HepG2 (cell line): Measurements from ENCODE around the gene LOXL3. TPM values are rescaled to one million over a fixed set of nuclear protein-coding genes. Genes with fewer than 3 reads are reported as not detected.

Experiments used
- ATAC-seq: fragments of 200-7000 bp; cut with Tn5 transposase; 3 replicates; pipeline ENCODE4 v1.9.1; 2020; ENCODE audit warnings: mild to moderate bottlenecking, moderate library complexity
- BruUV-seq: library from RNA; stranded (reverse); fragments of 400-500 nt; replicated peaks from 2 replicates; lab custom pipeline; 2021; lab: Mats Ljungman, UMichigan
- CTCF ChIA-PET: fragments of 300-600 bp; formaldehyde crosslinking; extraction: SDS; loops from one replicate; lab custom pipeline; 2021; ENCODE audit warnings: low total read pairs, inconsistent platforms, low intra/inter-chr PET ratio; lab: Yijun Ruan, JAX
- POLR2A ChIA-PET: fragments of 350-600 bp; sonication (Branson Sonifier 250); formaldehyde crosslinking; loops from one replicate; lab custom pipeline; 2020; ENCODE audit warnings: antibody characterized with exemption, inconsistent platforms; lab: Yijun Ruan, JAX
- DNase-seq: peaks from one replicate; pipeline ENCODE4 v3.0.0-alpha.2; 2015; ENCODE audit warnings: low spot score
- FAIRE-seq: peaks from 3 replicates; lab custom pipeline; 2011; peaks lifted over from hg19 to GRCh38; lab: Jason Lieb, UNC
- H2AFZ ChIP-seq: one replicate; pipeline ENCODE4 v1.6.1; 2011; ENCODE audit warnings: low read length, inconsistent platforms
- H3K27ac ChIP-seq: fragments of 300-600 bp; 3 replicates; pipeline ENCODE4 v1.8.0; 2011; ENCODE audit warnings: mixed run types, mild to moderate bottlenecking, mixed read lengths, low read length, inconsistent platforms; ENCODE audit not compliant: insufficient read depth; ENCODE audit errors: extremely low read length
- H3K27me3 ChIP-seq, 2 experiments: fragments of 200-600 bp in 1 of 2; 2 replicates in 1 of 2; 3 replicates in 1 of 2; pipeline versions ENCODE4 v1.6.0 to v1.8.0; 2011; ENCODE audit warnings: low read length in 2 of 2, mild to moderate bottlenecking in 2 of 2, moderate library complexity in 2 of 2, inconsistent platforms in 1 of 2; ENCODE audit not compliant: insufficient read depth in 2 of 2, control insufficient read depth in 1 of 2
- H3K36me3 ChIP-seq, 2 experiments: fragments of 200-600 bp in 1 of 2; replicated peaks in 1 of 2; 2 replicates in 1 of 2; 3 replicates in 1 of 2; pipeline versions ENCODE4 v1.5.1 to v1.8.0; 2011; ENCODE audit warnings: low read length in 2 of 2, inconsistent platforms in 1 of 2; ENCODE audit not compliant: insufficient read depth in 2 of 2, control insufficient read depth in 1 of 2
- H3K4me1 ChIP-seq: 2 replicates; pipeline ENCODE4 v1.5.1; 2012; ENCODE audit warnings: low read length, inconsistent platforms; ENCODE audit not compliant: insufficient read depth
- H3K4me2 ChIP-seq: 2 replicates; pipeline ENCODE4 v1.6.0; 2011; ENCODE audit warnings: low read depth, low read length, inconsistent platforms
- H3K4me3 ChIP-seq, 3 experiments: fragments of 200-600 bp in 1 of 3; sonication (generic), shearing (Covaris generic) in 1 of 3; replicated peaks in 1 of 3; 2 replicates each; pipeline ENCODE4 v1.5.1; 2011 to 2016; ENCODE audit warnings: low read length in 3 of 3, inconsistent platforms in 2 of 3, low read depth in 2 of 3, mild to moderate bottlenecking in 2 of 3, control low read depth in 1 of 3, mixed read lengths in 1 of 3; ENCODE audit not compliant: insufficient read depth in 1 of 3
- H3K79me2 ChIP-seq: one replicate; pipeline ENCODE4 v1.6.1; 2011; ENCODE audit warnings: low read length, inconsistent platforms; ENCODE audit not compliant: insufficient read depth
- H3K9ac ChIP-seq: 2 replicates; pipeline ENCODE4 v1.6.0; 2011; ENCODE audit warnings: mild to moderate bottlenecking, low read depth, low read length, inconsistent platforms; ENCODE audit not compliant: insufficient read depth
- H3K9me3 ChIP-seq: 2 replicates; pipeline ENCODE4 v1.5.1; 2012; ENCODE audit warnings: mild to moderate bottlenecking, low read length
- H4K20me1 ChIP-seq: 2 replicates; pipeline ENCODE4 v1.6.0; 2011; ENCODE audit warnings: inconsistent platforms, mild to moderate bottlenecking, low read length, moderate library complexity; ENCODE audit not compliant: insufficient read depth
- BCLAF1 ChIP-seq: fragments of 450-650 bp; IDR thresholded peaks from 2 replicates; pipeline ENCODE4 v1.6.1; 2017; ENCODE audit warnings: mild to moderate bottlenecking
- GABPB1 ChIP-seq: IDR thresholded peaks from 2 replicates; pipeline ENCODE4 v1.6.1; 2016; ENCODE audit warnings: mild to moderate bottlenecking, missing genetic modification reagents, moderate library complexity, missing compliant biosample characterization
- KDM5A ChIP-seq: fragments of 200-600 bp; sonication (generic); IDR thresholded peaks from 2 replicates; pipeline ENCODE4 v1.7.0; 2018; ENCODE audit warnings: antibody characterized with exemption, mild to moderate bottlenecking, low read length, borderline replicate concordance
- LCORL ChIP-seq, 2 experiments: fragments of 450-650 bp in 1 of 2; sonication (generic) in 1 of 2; formaldehyde crosslinking in 1 of 2; IDR thresholded peaks; 2 replicates each; pipeline versions ENCODE4 v1.5.0 to v1.6.1; 2017 to 2020; ENCODE audit warnings: antibody characterized with exemption in 1 of 2, missing genetic modification reagents in 1 of 2
- NFYB ChIP-seq: sonication (generic); formaldehyde crosslinking; IDR thresholded peaks from 2 replicates; pipeline ENCODE4 v1.4.0; 2020; ENCODE audit warnings: missing genetic modification reagents
- PHF20 ChIP-seq: sonication (generic); formaldehyde crosslinking; IDR thresholded peaks from 2 replicates; pipeline ENCODE4 v1.5.0; 2020; ENCODE audit warnings: mild to moderate bottlenecking, missing genetic modification reagents
- RFX5 ChIP-seq: IDR thresholded peaks from 2 replicates; pipeline ENCODE4 v1.6.1; 2011; ENCODE audit warnings: low read depth, low read length, improper control_type of control experiment
- SP2 ChIP-seq: sonication (generic); formaldehyde crosslinking; IDR thresholded peaks from 2 replicates; pipeline ENCODE4 v1.5.1; 2020; ENCODE audit warnings: mild to moderate bottlenecking, missing genetic modification reagents
- TARDBP ChIP-seq: sonication (generic); formaldehyde crosslinking; IDR thresholded peaks from 2 replicates; pipeline ENCODE4 v1.8.0; 2022; ENCODE audit warnings: mild to moderate bottlenecking, missing genetic modification reagents
- ZBTB40 ChIP-seq, 2 experiments: fragments of 450-650 bp in 1 of 2; sonication (generic) in 1 of 2; formaldehyde crosslinking in 1 of 2; IDR thresholded peaks; 2 replicates each; pipeline versions ENCODE4 v1.6.1 to v1.8.0; 2016 to 2022; ENCODE audit warnings: antibody characterized with exemption in 1 of 2, mild to moderate bottlenecking in 1 of 2, missing genetic modification reagents in 1 of 2
- ZNF20 ChIP-seq: sonication (generic); formaldehyde crosslinking; IDR thresholded peaks from 2 replicates; pipeline ENCODE4 v1.4.0; 2020; ENCODE audit warnings: mild to moderate bottlenecking, moderate library complexity, missing genetic modification reagents
- ZNF234 ChIP-seq: sonication (generic); formaldehyde crosslinking; conservative IDR thresholded peaks from 2 replicates; pipeline ENCODE4 v1.5.1; 2020; ENCODE audit warnings: mild to moderate bottlenecking, missing genetic modification reagents
- ZNF382 ChIP-seq: sonication (generic); formaldehyde crosslinking; IDR thresholded peaks from 2 replicates; pipeline ENCODE4 v1.5.0; 2020; ENCODE audit warnings: missing genetic modification reagents, mild to moderate bottlenecking, borderline replicate concordance
- WGBS: methylation state at CpG from one replicate; pipeline ENCODE4 v1.1.6; 2017; ENCODE audit warnings: low lambda C conversion rate; 5-methylcytosine and 5-hydroxymethylcytosine counted together
- in situ Hi-C: cut with HindIII; loops from 2 replicates; pipeline ENCODE4 v1.10.0; 2017; ENCODE audit warnings: low pct_unique_long_range_greater_than_20kb; ENCODE audit not compliant: extremely low pct_ligation_motif_present
- intact Hi-C: fragments of 100-400 bp; cut with micrococcal nuclease; formaldehyde crosslinking; loops from one replicate; pipeline ENCODE4 v1.10.0; 2022; ENCODE audit not compliant: unreplicated experiment
- polyA plus RNA-seq, 8 experiments: library from polyadenylated mRNA; depleted of rRNA in 3 of 8; stranded (reverse) in 7 of 8; unstranded in 1 of 8; fragments of >200 nt; fragmentation: Illumina TruSeq in 4 of 8; extraction: Trizol in 4 of 8; gene quantifications; 2 replicates each; pipeline versions ENCODE4 v1.2.1 to v1.2.3, GENCODE V29; 2011 to 2016; ENCODE audit warnings: low read depth in 4 of 8, missing spikeins in 1 of 8, mixed read lengths in 1 of 8; ENCODE audit not compliant: insufficient read depth in 1 of 8
- total RNA-seq, 5 experiments: library from RNA; depleted of rRNA; stranded (reverse); fragments of >200 nt; fragmentation: Illumina TruSeq; extraction: Trizol; gene quantifications; 2 replicates each; pipeline ENCODE4 v1.2.3, GENCODE V29; 2016; ENCODE audit warnings: low read depth in 1 of 5

Gene LOXL3
- total and polyA plus RNA-seq, 2 of the 13 experiments (the other 11 are each of a cell fraction or from before 2014, with no cell fraction given) = 0.55 to 6.5 TPM

GRCh38 chr2:74577448-74577847, 23.7 kb upstream of the LOXL3 start:
- POLR2A ChIA-PET = no interaction called here
- TF ChIP-seq ZBTB40 (IDR thresholded peaks at IDR 0.05) (peak; percentile 15; the same call in 1 of the 2 replicates), ZBTB40 (CRISPR knock-in tag; IDR thresholded peaks at IDR 0.05) (no peak), RFX5 (no peak), SP2 (CRISPR knock-in tag) (peak; percentile 32; the same call in 1 of the 2 replicates), GABPB1 (peak; percentile 67), NFYB (CRISPR knock-in tag) (0 out of 2 replicates have a peak, but pooled peaks have one; percentile 22), PHF20 (CRISPR knock-in tag) (no peak), TARDBP (no peak), BCLAF1 (no peak), ZNF20 (CRISPR knock-in tag) (no peak), LCORL (IDR thresholded peaks at IDR 0.05) (no peak), LCORL (CRISPR knock-in tag; IDR thresholded peaks at IDR 0.05) (no peak), ZNF234 (CRISPR knock-in tag) (no peak), ZNF382 (no peak), KDM5A (no peak)

More at GRCh38 chr2:74577448-74577847, 23.7 kb upstream of the LOXL3 start:
- peaks cover 4% of the 10 kb centered on the region for H3K4me1 ChIP-seq
- ATAC-seq (peak; percentile 59; the same call in 2 of the 3 replicates), FAIRE-seq (no peak), DNase-seq (no peak)
- no peak overlapping the region for H3K27ac ChIP-seq
- in situ Hi-C loops (no loop called here), intact Hi-C loops (no loop called here)
- 0% methylated on average over 2 of the region's 2 CpGs for whole genome bisulfite sequencing
- CTCF ChIA-PET = no interaction called here
- no peaks in the 10 kb centered on the region for H3K79me2 ChIP-seq
- H3K36me3 ChIP-seq = no peaks in the 10 kb centered on the region
- H4K20me1 ChIP-seq = no peaks in the 10 kb centered on the region
- H3K9me3 ChIP-seq = no peaks in the 10 kb centered on the region
- H3K27me3 ChIP-seq = peaks cover 0 to 27% of the 10 kb centered on the region in 2 experiments; a peak in 4 of 5 replicates
- H3K4me3 ChIP-seq = no peak overlapping the region
- peak overlapping the region; percentile 20 for H2AFZ ChIP-seq
- H3K4me2 ChIP-seq = 0 out of 2 replicates have a peak overlapping the region, but pooled peaks have one; percentile 21
- H3K9ac ChIP-seq = no peak overlapping the region
- BruUV-seq = no TSS peak
